IgD-negative memory B cell (primary cell): ENCODE measurements around the gene TLL2. TPM values are rescaled to one million over a fixed set of nuclear protein-coding genes. Genes with fewer than 3 reads are reported as not detected.
A peak's percentile ranks its signal among the peaks of the same experiment; 100 is the strongest.

Experiments
- H3K27ac Mint-ChIP-seq, 3 donors: one replicate each; pipeline ENCODE4 v1.8.0; 2020 to 2022; ENCODE audit warnings: mild to moderate bottlenecking in 3 of 3, mixed read lengths in 3 of 3, moderate library complexity in 1 of 3
- H3K27me3 Mint-ChIP-seq: one replicate; pipeline ENCODE4 v1.8.0; 2021; ENCODE audit warnings: mixed read lengths
- H3K36me3 Mint-ChIP-seq: one replicate; pipeline ENCODE4 v1.8.0; 2020; ENCODE audit warnings: mild to moderate bottlenecking, mixed read lengths
- H3K4me1 Mint-ChIP-seq, 3 donors: one replicate each; pipeline ENCODE4 v1.8.0; 2020 to 2022; ENCODE audit warnings: mixed read lengths in 3 of 3, mild to moderate bottlenecking in 1 of 3
- H3K4me3 Mint-ChIP-seq, 4 donors: one replicate each; pipeline ENCODE4 v1.8.0; 2020 to 2022; ENCODE audit warnings: mild to moderate bottlenecking in 4 of 4, mixed read lengths in 4 of 4, moderate library complexity in 3 of 4
- H3K9me3 Mint-ChIP-seq, 3 donors: one replicate each; pipeline ENCODE4 v1.8.0; 2020 to 2021; ENCODE audit warnings: mixed read lengths in 3 of 3, mild to moderate bottlenecking in 1 of 3
- polyA plus RNA-seq: library from polyadenylated mRNA; unstranded; fragments of 300-500 nt; fragmentation: Illumina TruSeq; gene quantifications from one replicate; pipeline ENCODE4 v1.2.3, GENCODE V29; 2021

TLL2 gene
- polyA plus RNA-seq, 1 donor from 2014 or later = 0.41 TPM

- Mint-ChIP-seq H3K36me3 (peaks cover 5% of the 10 kb centered on the region), H3K27ac (no peak overlapping the region), H3K4me3 (peak overlapping the region in 1 of 4 donors; percentile 91), H3K9me3 (no peaks in the 10 kb centered on the region), H3K4me1 (peaks cover 5 to 18% (median 12%) of the 10 kb centered on the region in 3 donors), H3K27me3 (no peaks in the 10 kb centered on the region)
Measured at GRCh38 chr10:96516337-96516736, 2.6 kb upstream of the TLL2 start.

GRCh38 chr10:96513305-96513697 lies 425 bp downstream of the TLL2 start:
- Mint-ChIP-seq H3K27ac (no peak overlapping the region), H3K4me3 (peak overlapping the region; percentile 82 to 96 (median 90)), H3K27me3 (no peaks in the 10 kb centered on the region), H3K4me1 (peaks cover 5 to 18% (median 12%) of the 10 kb centered on the region in 3 donors), H3K9me3 (no peaks in the 10 kb centered on the region), H3K36me3 (peaks cover 2% of the 10 kb centered on the region)

GRCh38 chr10:96512524-96513304 lies 1.0 kb downstream of the TLL2 start:
- Mint-ChIP-seq H3K4me3 (peak overlapping the region; percentile 82 to 96 (median 90)), H3K36me3 (no peaks in the 10 kb centered on the region), H3K27ac (peak overlapping the region in 1 of 3 donors; percentile 35), H3K27me3 (no peaks in the 10 kb centered on the region), H3K4me1 (peaks cover 5 to 18% (median 12%) of the 10 kb centered on the region in 3 donors), H3K9me3 (no peaks in the 10 kb centered on the region)

- H3K36me3 Mint-ChIP-seq = no peaks in the 10 kb centered on the region
- peak overlapping the region in 1 of 3 donors; percentile 41 for H3K27ac Mint-ChIP-seq
- H3K4me3 Mint-ChIP-seq = peak overlapping the region in 2 of 4 donors; percentile 44 to 91
- peaks cover 5 to 18% (median 12%) of the 10 kb centered on the region in 3 donors for H3K4me1 Mint-ChIP-seq
- no peaks in the 10 kb centered on the region for H3K9me3 Mint-ChIP-seq
- no peaks in the 10 kb centered on the region for H3K27me3 Mint-ChIP-seq
Measured at GRCh38 chr10:96511044-96511945, 2.4 kb downstream of the TLL2 start.

GRCh38 chr10:96509017-96509641 lies 4.6 kb downstream of the TLL2 start:
- Mint-ChIP-seq H3K4me1 (peaks cover under 1 to 8% (median 8%) of the 10 kb centered on the region in 3 donors), H3K36me3 (no peaks in the 10 kb centered on the region), H3K27ac (peak overlapping the region in 1 of 3 donors; percentile 10), H3K9me3 (no peaks in the 10 kb centered on the region), H3K27me3 (no peaks in the 10 kb centered on the region), H3K4me3 (no peak overlapping the region)

GRCh38 chr10:96507044-96507443 lies 6.7 kb downstream of the TLL2 start:
- Mint-ChIP-seq H3K27ac (no peak overlapping the region), H3K9me3 (no peaks in the 10 kb centered on the region)

GRCh38 chr10:96505150-96506136 lies 8.3 kb downstream of the TLL2 start:
- Mint-ChIP-seq H3K4me1 (no peaks in the 10 kb centered on the region), H3K36me3 (peaks cover 1% of the 10 kb centered on the region), H3K9me3 (no peaks in the 10 kb centered on the region), H3K27ac (no peak overlapping the region), H3K27me3 (no peaks in the 10 kb centered on the region), H3K4me3 (no peak overlapping the region)

More at GRCh38 chr10:96507044-96507443, 6.7 kb downstream of the TLL2 start:
- Mint-ChIP-seq H3K4me3 (no peak overlapping the region), H3K27me3 (no peaks in the 10 kb centered on the region), H3K36me3 (no peaks in the 10 kb centered on the region), H3K4me1 (peaks cover 0 to 3% (median 1%) of the 10 kb centered on the region in 3 donors)

- Mint-ChIP-seq H3K27ac (peak overlapping the region in 1 of 3 donors; percentile 55), H3K4me3 (no peak overlapping the region), H3K27me3 (no peaks in the 10 kb centered on the region), H3K36me3 (peaks cover 1% of the 10 kb centered on the region), H3K4me1 (no peaks in the 10 kb centered on the region), H3K9me3 (no peaks in the 10 kb centered on the region)
Measured at GRCh38 chr10:96502561-96503282, 11.0 kb downstream of the TLL2 start.

- Mint-ChIP-seq H3K27me3 (peaks cover 3% of the 10 kb centered on the region), H3K4me1 (no peaks in the 10 kb centered on the region), H3K36me3 (peaks cover 1% of the 10 kb centered on the region), H3K9me3 (peaks cover 0 to 4% (median 0%) of the 10 kb centered on the region in 3 donors), H3K27ac (no peak overlapping the region), H3K4me3 (no peak overlapping the region)
Measured at GRCh38 chr10:96501985-96502384, 11.7 kb downstream of the TLL2 start.

- Mint-ChIP-seq H3K27ac (no peak overlapping the region), H3K4me3 (no peak overlapping the region), H3K9me3 (peaks cover 0 to 4% (median 0%) of the 10 kb centered on the region in 3 donors), H3K27me3 (peaks cover 5% of the 10 kb centered on the region), H3K4me1 (no peaks in the 10 kb centered on the region), H3K36me3 (peaks cover 1% of the 10 kb centered on the region)
Measured at GRCh38 chr10:96500519-96500918, 13.2 kb downstream of the TLL2 start.

GRCh38 chr10:96500050-96500449 lies 13.7 kb downstream of the TLL2 start:
- peaks cover 5% of the 10 kb centered on the region for H3K27me3 Mint-ChIP-seq
- H3K9me3 Mint-ChIP-seq = peaks cover 0 to 4% (median 0%) of the 10 kb centered on the region in 3 donors
- H3K4me1 Mint-ChIP-seq = no peaks in the 10 kb centered on the region
- no peak overlapping the region for H3K4me3 Mint-ChIP-seq
- no peak overlapping the region for H3K27ac Mint-ChIP-seq
- peaks cover 1% of the 10 kb centered on the region for H3K36me3 Mint-ChIP-seq

- Mint-ChIP-seq H3K4me1 (no peaks in the 10 kb centered on the region), H3K36me3 (peaks cover 1% of the 10 kb centered on the region), H3K27ac (no peak overlapping the region), H3K4me3 (no peak overlapping the region), H3K9me3 (peaks cover 0 to 4% (median 0%) of the 10 kb centered on the region in 3 donors), H3K27me3 (peaks cover 12% of the 10 kb centered on the region)
Measured at GRCh38 chr10:96497391-96497790, 16.3 kb downstream of the TLL2 start.

- Mint-ChIP-seq H3K4me3 (no peak overlapping the region), H3K9me3 (peaks cover 0 to 4% (median 0%) of the 10 kb centered on the region in 3 donors), H3K36me3 (peaks cover under 1% of the 10 kb centered on the region), H3K27ac (no peak overlapping the region), H3K27me3 (peaks cover 12% of the 10 kb centered on the region), H3K4me1 (no peaks in the 10 kb centered on the region)
Measured at GRCh38 chr10:96496281-96496925, 17.3 kb downstream of the TLL2 start.
